K562 (cell line): ENCODE data around the gene FAM117A. TPM values are rescaled to one million over a fixed set of nuclear protein-coding genes. Genes with fewer than 3 reads are reported as not detected.

ENCODE experiments used
- ATAC-seq: fragments of 200-7000 bp; cut with Tn5 transposase; 3 replicates; pipeline ENCODE4 v1.9.1; 2020; ENCODE audit warnings: moderate library complexity
- BruUV-seq: library from RNA; stranded (reverse); fragments of 400-500 nt; replicated peaks from 2 replicates; lab custom pipeline; 2021; lab: Mats Ljungman, UMichigan
- CTCF ChIA-PET: fragments of 300-600 bp; formaldehyde crosslinking; extraction: SDS; loops from one replicate; lab custom pipeline; 2021; ENCODE audit warnings: low intra/inter-chr PET ratio; lab: Yijun Ruan, JAX
- POLR2A ChIA-PET: fragments of 300-600, 350-650 bp; sonication (Branson Sonifier 250); formaldehyde crosslinking; extraction: SDS; loops from one replicate; lab custom pipeline; 2021; ENCODE audit warnings: antibody characterized with exemption, inconsistent platforms; lab: Yijun Ruan, JAX
- DNase-seq, 4 experiments: peaks; one replicate each; pipeline versions ENCODE4 v3.0.0 to v3.0.0-alpha.2; 2011 to 2018; ENCODE audit warnings: low spot score in 3 of 4, mixed read lengths in 3 of 4; ENCODE audit errors: extremely low read depth in 1 of 4
- FAIRE-seq: peaks from 2 replicates; lab custom pipeline; 2011; peaks lifted over from hg19 to GRCh38; lab: Jason Lieb, UNC
- H2AFZ ChIP-seq: 2 replicates; pipeline ENCODE4 v1.6.0; 2011; ENCODE audit warnings: low read depth, low read length, control low read depth, inconsistent platforms
- H3K27ac ChIP-seq: fragments of 200-600 bp; 3 replicates; pipeline ENCODE4 v1.8.0; 2011; ENCODE audit warnings: low read depth, mild to moderate bottlenecking, control low read depth, inconsistent platforms, low read length, moderate library complexity, mixed read lengths; ENCODE audit errors: extremely low read depth
- H3K27me3 ChIP-seq, 2 experiments: fragments of 300-600 bp in 1 of 2; 2 replicates in 1 of 2; 3 replicates in 1 of 2; pipeline versions ENCODE4 v1.6.0 to v1.8.0; 2011; ENCODE audit warnings: inconsistent platforms in 2 of 2, low read length in 2 of 2, mild to moderate bottlenecking in 1 of 2, mixed read lengths in 1 of 2, moderate library complexity in 1 of 2; ENCODE audit not compliant: control insufficient read depth in 2 of 2, insufficient read depth in 2 of 2
- H3K36me3 ChIP-seq: fragments of 300-600 bp; 3 replicates; pipeline ENCODE4 v1.8.0; 2011; ENCODE audit warnings: mild to moderate bottlenecking, low read length, inconsistent platforms; ENCODE audit not compliant: control insufficient read depth, insufficient read depth
- H3K4me1 ChIP-seq, 2 experiments: fragments of 200-600 bp in 1 of 2; replicated peaks in 1 of 2; 2 replicates in 1 of 2; 3 replicates in 1 of 2; pipeline versions ENCODE4 v1.5.1 to v1.8.0; 2011; ENCODE audit warnings: inconsistent platforms in 2 of 2, low read length in 2 of 2, mild to moderate bottlenecking in 1 of 2, mixed read lengths in 1 of 2, moderate library complexity in 1 of 2; ENCODE audit not compliant: control insufficient read depth in 2 of 2, insufficient read depth in 2 of 2
- H3K4me2 ChIP-seq: 2 replicates; pipeline ENCODE4 v1.6.1; 2011; ENCODE audit warnings: low read length, control low read depth, inconsistent platforms, mixed read lengths; ENCODE audit not compliant: insufficient read depth
- H3K4me3 ChIP-seq: fragments of 200-600 bp; sonication (generic), shearing (Covaris generic); 2 replicates; pipeline ENCODE4 v1.5.1; 2016; ENCODE audit warnings: control low read depth, inconsistent platforms
- H3K79me2 ChIP-seq: fragments of 200-600 bp; 3 replicates; pipeline ENCODE4 v1.8.0; 2011; ENCODE audit warnings: low read length, inconsistent platforms; ENCODE audit not compliant: control insufficient read depth, insufficient read depth
- H3K9ac ChIP-seq, 2 experiments: 2 replicates each; pipeline versions ENCODE4 v1.6.0 to v1.6.1; 2011; ENCODE audit warnings: low read depth in 2 of 2, low read length in 2 of 2, control low read depth in 1 of 2, inconsistent platforms in 1 of 2, mild to moderate bottlenecking in 1 of 2, mixed read lengths in 1 of 2; ENCODE audit not compliant: insufficient read depth in 1 of 2
- H3K9me1 ChIP-seq: one replicate; pipeline ENCODE4 v1.6.0; 2011; ENCODE audit warnings: inconsistent platforms, mild to moderate bottlenecking, low read length, moderate library complexity; ENCODE audit not compliant: control insufficient read depth, insufficient read depth
- H3K9me3 ChIP-seq: replicated peaks from 2 replicates; pipeline ENCODE4 v1.5.1; 2011; ENCODE audit warnings: low read depth, low read length, inconsistent platforms; ENCODE audit not compliant: control insufficient read depth, insufficient read depth
- H4K20me1 ChIP-seq: replicated peaks from 2 replicates; pipeline ENCODE4 v1.6.1; 2011; ENCODE audit warnings: low read length, inconsistent platforms, mixed read lengths; ENCODE audit not compliant: control insufficient read depth, insufficient read depth
- ARHGAP35 ChIP-seq: fragments of 450-650 bp; IDR thresholded peaks from 2 replicates; pipeline ENCODE4 v1.6.1; 2018; ENCODE audit not compliant: partially characterized antibody
- BDP1 ChIP-seq: IDR thresholded peaks from 3 replicates; pipeline ENCODE4 v1.6.1; 2011; ENCODE audit not compliant: insufficient read length, insufficient read depth
- CREB1 ChIP-seq, 2 experiments: sonication (generic) in 1 of 2; formaldehyde crosslinking in 1 of 2; IDR thresholded peaks; 2 replicates each; pipeline versions ENCODE4 v1.6.1 to v1.8.0; 2012 to 2022; ENCODE audit warnings: inconsistent platforms in 1 of 2, mild to moderate bottlenecking in 1 of 2, missing genetic modification reagents in 1 of 2, moderate library complexity in 1 of 2
- E2F3 ChIP-seq: fragments of 250-450 bp; sonication (Bioruptor Pico); IDR thresholded peaks from 2 replicates; pipeline ENCODE4 v1.4.0; 2020; ENCODE audit warnings: mild to moderate bottlenecking
- KDM4B ChIP-seq, 2 experiments: fragments of 450-650 bp in 1 of 2; sonication (generic) in 1 of 2; IDR thresholded peaks; 2 replicates each; pipeline ENCODE4 v1.6.1; 2016 to 2017; ENCODE audit warnings: borderline replicate concordance in 2 of 2, antibody characterized with exemption in 1 of 2, low read depth in 1 of 2, mild to moderate bottlenecking in 1 of 2
- KLF1 ChIP-seq: fragments of 450-650 bp; IDR thresholded peaks from 2 replicates; pipeline ENCODE4 v1.6.1; 2016; ENCODE audit warnings: missing genetic modification characterization, missing compliant biosample characterization
- NFE2 ChIP-seq: IDR thresholded peaks from 2 replicates; pipeline ENCODE4 v1.6.1; 2014; ENCODE audit warnings: antibody characterized with exemption, low read depth
- PATZ1 ChIP-seq: fragments of 250-450 bp; sonication (Bioruptor Pico); IDR thresholded peaks from 2 replicates; pipeline ENCODE4 v1.5.0; 2020; ENCODE audit warnings: mild to moderate bottlenecking, borderline replicate concordance
- PYGO2 ChIP-seq: fragments of 450-650 bp; IDR thresholded peaks from 2 replicates; pipeline ENCODE4 v1.6.1; 2016; ENCODE audit warnings: mild to moderate bottlenecking, missing genetic modification characterization, moderate library complexity, missing compliant biosample characterization
- RBM22 ChIP-seq: fragments of 200-400 bp; formaldehyde crosslinking; IDR thresholded peaks from 2 replicates; pipeline ENCODE4 v1.6.1; 2018; ENCODE audit warnings: low read length, low read depth; ENCODE audit not compliant: poor library complexity, severe bottlenecking
- U2AF2 ChIP-seq: fragments of 200-400 bp; formaldehyde crosslinking; optimal IDR thresholded peaks from 2 replicates; pipeline ENCODE3; 2017; ENCODE audit warnings: low read depth, mild to moderate bottlenecking, low read length
- ZNF197 ChIP-seq: fragments of 200-800 bp; sonication (Bioruptor generic); IDR thresholded peaks from 2 replicates; pipeline ENCODE4 v1.6.1; 2016; ENCODE audit warnings: low read depth, missing genetic modification characterization, missing compliant biosample characterization
- ZNF583 ChIP-seq: fragments of 250-450 bp; sonication (Bioruptor Pico); IDR thresholded peaks from 2 replicates; pipeline ENCODE4 v1.4.0; 2020
- ZNF644 ChIP-seq: fragments of 200-800 bp; sonication (Bioruptor generic); IDR thresholded peaks from 2 replicates; pipeline ENCODE4 v1.6.1; 2016; ENCODE audit warnings: low read depth, missing genetic modification characterization, missing compliant biosample characterization
- ZNF699 ChIP-seq: fragments of 250-450 bp; sonication (Bioruptor Pico); IDR thresholded peaks from 2 replicates; pipeline ENCODE4 v1.8.0; 2021; ENCODE audit warnings: mild to moderate bottlenecking, moderate library complexity; ENCODE audit not compliant: insufficient replicate concordance
- ZNF830 ChIP-seq: fragments of 250-450 bp; sonication (Bioruptor Pico); IDR thresholded peaks from 2 replicates; pipeline ENCODE4 v1.5.0; 2021; ENCODE audit warnings: mild to moderate bottlenecking
- WGBS: fragments of 100-300 bp; shearing (Covaris generic); methylation state at CpG from one replicate; pipeline ENCODE4 v1.1.6; 2016; ENCODE audit warnings: low coverage, mixed read lengths; ENCODE audit not compliant: insufficient coverage; ENCODE audit errors: missing lambda C conversion rate; 5-methylcytosine and 5-hydroxymethylcytosine counted together
- in situ Hi-C: fragments of 300-500 bp; cut with MboI; formaldehyde crosslinking; loops from 4 replicates; pipeline ENCODE4 v1.15.0; 2018; ENCODE audit warnings: inconsistent platforms, mixed read lengths
- intact Hi-C: fragments of 100-400 bp; cut with micrococcal nuclease; formaldehyde crosslinking; loops from 2 replicates; pipeline ENCODE4 v1.14.2; 2022
- polyA plus RNA-seq, 8 experiments: library from polyadenylated mRNA; depleted of rRNA in 4 of 8; stranded (reverse) in 5 of 8; unstranded in 3 of 8; fragments of >200 nt; fragmentation: Nextera tagmentation in 2 of 8; fragmentation: Illumina TruSeq in 1 of 8; extraction: Ambion mirVana in 2 of 8; extraction: Trizol in 1 of 8; gene quantifications; 2 replicates each; pipeline versions ENCODE4 v1.2.1 to v1.2.3, GENCODE V29; 2011 to 2014; ENCODE audit warnings: inconsistent platforms in 1 of 8, missing spikeins in 1 of 8
- total RNA-seq, 7 experiments: library from RNA; depleted of rRNA in 6 of 7; stranded (reverse); fragments of >200 nt in 6 of 7; fragmentation: Illumina TruSeq in 2 of 7; extraction: Trizol in 2 of 7; gene quantifications; 2 replicates each; pipeline versions ENCODE4 v1.2.1 to v1.2.3, GENCODE V29; 2011 to 2021; ENCODE audit warnings: low replicate concordance in 1 of 7
- TF ChIP-seq, protein P1 (sequence below): fragments of 450-650 bp; IDR thresholded peaks from 2 replicates; pipeline ENCODE4 v1.6.1; 2016; ENCODE audit warnings: borderline replicate concordance
- TF ChIP-seq, protein P2 (sequence below): fragments of 250-450 bp; sonication (Bioruptor Pico); IDR thresholded peaks from 2 replicates; pipeline ENCODE4 v1.9.0; 2021; ENCODE audit warnings: mild to moderate bottlenecking, inconsistent platforms

Gene FAM117A
- total and polyA plus RNA-seq, 9 of the 15 experiments (the other 6 are each of a cell fraction or from before 2014, with no cell fraction given): 3.1 to 79.7 (median 36.6) TPM

GRCh38 chr17:49670002-49670401 lies 93.9 kb downstream of the FAM117A start:
- Histone ChIP-seq H3K9ac (no peak overlapping the region), H3K36me3 (peaks cover 25% of the 10 kb centered on the region), H2AFZ (no peak overlapping the region), H3K79me2 (peaks cover 76% of the 10 kb centered on the region), H3K4me2 (no peak overlapping the region), H3K4me3 (no peak overlapping the region), H4K20me1 (no peaks in the 10 kb centered on the region), H3K4me1 (peaks cover 0 to 9% of the 10 kb centered on the region in 2 experiments; a peak in 2 of 5 replicates), H3K27ac (no peak overlapping the region), H3K9me3 (no peaks in the 10 kb centered on the region), H3K27me3 (no peaks in the 10 kb centered on the region), H3K9me1 (no peaks in the 10 kb centered on the region)
- in situ Hi-C loops (no loop called here), intact Hi-C loops (no loop called here)
- FAIRE-seq (no peak), DNase-seq (no peak), ATAC-seq (no peak)
- 91% methylated on average over 1 of the region's 1 CpG for WGBS
- ChIA-PET CTCF (no interaction called here), POLR2A (interaction anchor here (1.1 to 2.2 kb wide), 2 partner anchors 8 to 11 kb away, joined by 3 to 13 read pairs; no protein-coding TSS in a partner anchor)
- BruUV-seq: no TSS peak
- TF ChIP-seq KDM4B (IDR thresholded peaks at IDR 0.05; ENCODE audit: borderline replicate concordance in 2 of 2, low read depth in 1 of 2) (no peak), E2F3 (CRISPR knock-in tag) (no peak), ARHGAP35 (no peak), CREB1 (IDR thresholded peaks at IDR 0.05) (no peak), CREB1 (CRISPR knock-in tag; IDR thresholded peaks at IDR 0.05) (no peak), ZNF830 (CRISPR knock-in tag) (no peak), ZNF197 (CRISPR knock-in tag) (no peak), RBM22 (no peak), ZNF699 (no peak), NFE2 (no peak), PATZ1 (CRISPR knock-in tag) (no peak), U2AF2 (no peak), KLF1 (tag) (no peak), ZNF583 (CRISPR knock-in tag) (no peak), ZNF644 (tag) (no peak), PYGO2 (tag) (no peak), BDP1 (no peak)
- TF ChIP-seq, protein P1, sequence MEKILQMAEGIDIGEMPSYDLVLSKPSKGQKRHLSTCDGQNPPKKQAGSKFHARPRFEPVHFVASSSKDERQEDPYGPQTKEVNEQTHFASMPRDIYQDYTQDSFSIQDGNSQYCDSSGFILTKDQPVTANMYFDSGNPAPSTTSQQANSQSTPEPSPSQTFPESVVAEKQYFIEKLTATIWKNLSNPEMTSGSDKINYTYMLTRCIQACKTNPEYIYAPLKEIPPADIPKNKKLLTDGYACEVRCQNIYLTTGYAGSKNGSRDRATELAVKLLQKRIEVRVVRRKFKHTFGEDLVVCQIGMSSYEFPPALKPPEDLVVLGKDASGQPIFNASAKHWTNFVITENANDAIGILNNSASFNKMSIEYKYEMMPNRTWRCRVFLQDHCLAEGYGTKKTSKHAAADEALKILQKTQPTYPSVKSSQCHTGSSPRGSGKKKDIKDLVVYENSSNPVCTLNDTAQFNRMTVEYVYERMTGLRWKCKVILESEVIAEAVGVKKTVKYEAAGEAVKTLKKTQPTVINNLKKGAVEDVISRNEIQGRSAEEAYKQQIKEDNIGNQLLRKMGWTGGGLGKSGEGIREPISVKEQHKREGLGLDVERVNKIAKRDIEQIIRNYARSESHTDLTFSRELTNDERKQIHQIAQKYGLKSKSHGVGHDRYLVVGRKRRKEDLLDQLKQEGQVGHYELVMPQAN: no peak
- TF ChIP-seq, protein P2, sequence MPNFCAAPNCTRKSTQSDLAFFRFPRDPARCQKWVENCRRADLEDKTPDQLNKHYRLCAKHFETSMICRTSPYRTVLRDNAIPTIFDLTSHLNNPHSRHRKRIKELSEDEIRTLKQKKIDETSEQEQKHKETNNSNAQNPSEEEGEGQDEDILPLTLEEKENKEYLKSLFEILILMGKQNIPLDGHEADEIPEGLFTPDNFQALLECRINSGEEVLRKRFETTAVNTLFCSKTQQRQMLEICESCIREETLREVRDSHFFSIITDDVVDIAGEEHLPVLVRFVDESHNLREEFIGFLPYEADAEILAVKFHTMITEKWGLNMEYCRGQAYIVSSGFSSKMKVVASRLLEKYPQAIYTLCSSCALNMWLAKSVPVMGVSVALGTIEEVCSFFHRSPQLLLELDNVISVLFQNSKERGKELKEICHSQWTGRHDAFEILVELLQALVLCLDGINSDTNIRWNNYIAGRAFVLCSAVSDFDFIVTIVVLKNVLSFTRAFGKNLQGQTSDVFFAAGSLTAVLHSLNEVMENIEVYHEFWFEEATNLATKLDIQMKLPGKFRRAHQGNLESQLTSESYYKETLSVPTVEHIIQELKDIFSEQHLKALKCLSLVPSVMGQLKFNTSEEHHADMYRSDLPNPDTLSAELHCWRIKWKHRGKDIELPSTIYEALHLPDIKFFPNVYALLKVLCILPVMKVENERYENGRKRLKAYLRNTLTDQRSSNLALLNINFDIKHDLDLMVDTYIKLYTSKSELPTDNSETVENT: no peak
